Smooth muscle cell (in vitro differentiated cells): ENCODE results near the gene PLCXD1. TPM values are rescaled to one million over a fixed set of nuclear protein-coding genes. Genes with fewer than 3 reads are reported as not detected.

ENCODE experiments used
- DNase-seq: peaks from one replicate; lab custom pipeline; 2025; ENCODE audit not compliant: unreplicated experiment; lab: John Stamatoyannopoulos, UW
- H2AFZ ChIP-seq: fragments of 200-600 bp; sonication (generic); 2 replicates; pipeline ENCODE4 v1.6.0; 2016; ENCODE audit warnings: antibody characterized with exemption, low read depth, mild to moderate bottlenecking
- H3F3A ChIP-seq: fragments of 200-600 bp; sonication (generic); 2 replicates; pipeline ENCODE4 v1.6.0; 2017; ENCODE audit warnings: antibody characterized with exemption, low read depth
- H3K27ac ChIP-seq: fragments of 200-600 bp; sonication (generic); 2 replicates; pipeline ENCODE4 v1.5.1; 2016; ENCODE audit warnings: low read depth, mild to moderate bottlenecking
- H3K27me3 ChIP-seq: fragments of 200-600 bp; sonication (generic); 2 replicates; pipeline ENCODE4 v1.6.1; 2016; ENCODE audit warnings: low read depth, mild to moderate bottlenecking
- H3K36me3 ChIP-seq: fragments of 200-600 bp; sonication (generic); 2 replicates; pipeline ENCODE4 v1.5.1; 2016; ENCODE audit warnings: low read depth
- H3K4me1 ChIP-seq: fragments of 200-600 bp; sonication (generic); 2 replicates; pipeline ENCODE4 v1.5.1; 2016; ENCODE audit warnings: low read depth
- H3K4me2 ChIP-seq: fragments of 200-600 bp; sonication (generic); 2 replicates; pipeline ENCODE4 v1.6.0; 2016; ENCODE audit warnings: mild to moderate bottlenecking
- H3K4me3 ChIP-seq: fragments of 200-600 bp; sonication (generic); 2 replicates; pipeline ENCODE4 v1.5.1; 2016; ENCODE audit warnings: mild to moderate bottlenecking
- H3K79me2 ChIP-seq: fragments of 200-600 bp; sonication (generic); 2 replicates; pipeline ENCODE4 v1.6.0; 2016; ENCODE audit warnings: low read depth, mild to moderate bottlenecking
- H3K9ac ChIP-seq: fragments of 200-600 bp; sonication (generic); 2 replicates; pipeline ENCODE4 v1.6.0; 2016; ENCODE audit warnings: low read depth
- H3K9me3 ChIP-seq: fragments of 200-600 bp; sonication (generic); replicated peaks from 2 replicates; pipeline ENCODE4 v1.5.1; 2016; ENCODE audit warnings: low read depth
- H4K20me1 ChIP-seq: fragments of 200-600 bp; sonication (generic); 2 replicates; pipeline ENCODE4 v1.6.0; 2016; ENCODE audit warnings: low read depth
- CTCF ChIP-seq: fragments of 200-600 bp; sonication (generic); IDR thresholded peaks from 2 replicates; pipeline ENCODE4 v1.5.1; 2017; ENCODE audit warnings: borderline replicate concordance, mild to moderate bottlenecking, antibody characterized with exemption; ENCODE audit not compliant: insufficient read depth, poor library complexity, severe bottlenecking
- WGBS: methylation state at CpG from one replicate; pipeline ENCODE4 v1.1.7; 2016; ENCODE audit warnings: low lambda C conversion rate; 5-methylcytosine and 5-hydroxymethylcytosine counted together
- polyA plus RNA-seq: library from polyadenylated mRNA; unstranded; fragments of >200 nt; fragmentation: Nextera tagmentation; extraction: Ambion mirVana; gene quantifications from 2 replicates; pipeline ENCODE4 v1.2.1, GENCODE V29; 2016
- total RNA-seq: library from RNA; depleted of rRNA; stranded (reverse); fragments of >200 nt; gene quantifications from 2 replicates; pipeline ENCODE4 v1.2.3, GENCODE V29; 2014

Gene PLCXD1
- total and polyA plus RNA-seq, 2 experiments from 2014 or later, result 7.0 to 14.0 TPM

DNA sequence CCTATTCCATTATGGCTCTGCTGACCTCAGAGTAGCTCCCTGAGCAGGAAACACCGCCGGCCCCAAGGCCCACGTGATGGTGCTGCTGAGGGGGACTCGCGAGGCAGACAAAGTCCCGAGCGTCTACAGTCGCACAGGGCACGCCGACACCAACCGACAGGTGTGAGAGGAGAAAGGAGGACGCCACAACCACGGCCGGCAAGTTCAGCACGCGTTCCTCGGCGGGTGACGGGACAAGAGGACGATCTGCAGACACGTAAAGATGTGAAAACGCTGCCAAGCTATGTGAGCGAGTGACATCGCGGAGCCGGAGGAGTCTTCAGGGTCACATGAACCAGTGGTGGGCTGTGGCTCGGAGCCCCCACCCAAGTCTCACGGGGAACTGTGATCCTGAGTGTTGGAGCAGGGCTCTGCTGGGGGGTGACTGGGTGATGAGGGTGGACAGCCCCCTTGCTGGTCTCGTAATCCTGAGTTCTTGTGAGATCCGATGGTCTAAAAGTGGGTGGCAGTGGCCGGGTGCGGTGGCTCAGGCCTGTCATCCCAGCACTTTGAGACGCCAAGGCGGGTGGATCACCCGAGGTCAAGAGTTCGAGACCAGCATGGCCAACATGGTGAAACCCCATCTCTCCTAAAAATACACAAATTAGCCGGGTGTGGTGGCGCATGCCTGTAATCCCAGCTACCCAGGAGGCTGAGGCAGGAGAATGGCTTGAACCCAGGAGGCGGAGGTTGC is 71.6 kb downstream of the PLCXD1 start:
- no peak for TF ChIP-seq CTCF
- Histone ChIP-seq H3K4me2 (no peak overlapping the region), H3K27ac (no peak overlapping the region), H4K20me1 (no peaks in the 10 kb centered on the region), H2AFZ (no peak overlapping the region), H3K36me3 (no peaks in the 10 kb centered on the region), H3K4me3 (no peak overlapping the region), H3K79me2 (peaks cover 6% of the 10 kb centered on the region), H3K9me3 (no peaks in the 10 kb centered on the region), H3F3A (no peaks in the 10 kb centered on the region), H3K9ac (no peak overlapping the region), H3K27me3 (no peaks in the 10 kb centered on the region), H3K4me1 (no peaks in the 10 kb centered on the region)
- DNase-seq, result no peak
- 96% methylated on average over 39 of the region's 39 CpGs for WGBS

Other genes starting within 250 kb of the PLCXD1 start
- gene GTPBP6, start 37.4 kb downstream of the PLCXD1 start, total RNA-seq, result 25.3 TPM in 2 replicates
- gene GTPBP6, start 37.4 kb downstream of the PLCXD1 start, polyA plus RNA-seq, result 45.7 and 59.5 TPM in 2 replicates
- 15.2 TPM in 2 replicates for gene PPP2R3B, start 105.5 kb downstream of the PLCXD1 start, total RNA-seq
- gene PPP2R3B, start 105.5 kb downstream of the PLCXD1 start, polyA plus RNA-seq, result 25.1 and 39.5 TPM in 2 replicates